Gastrocnemius medialis (tissue), 4 donors: ENCODE measurements around the gene CTCFL.

Source experiments
- CTCF ChIP-seq, 5 experiments: fragments of 450-650 bp in 3 of 5; fragments of 200-600 bp in 2 of 5; sonication (generic) in 2 of 5; IDR thresholded peaks in 4 of 5; conservative IDR thresholded peaks in 1 of 5; 1 replicate in 4 of 5; 2 replicates in 1 of 5; pipeline ENCODE4 v1.5.1; 2016 to 2019; ENCODE audit warnings: antibody characterized with exemption in 5 of 5, mild to moderate bottlenecking in 3 of 5, moderate library complexity in 3 of 5
- POLR2A ChIP-seq, 2 donors: fragments of 450-650 bp; IDR thresholded peaks; one replicate each; pipeline ENCODE4 v1.6.1; 2017; ENCODE audit warnings: antibody characterized with exemption in 2 of 2, mild to moderate bottlenecking in 2 of 2, moderate library complexity in 2 of 2

- TF ChIP-seq CTCF (IDR thresholded peaks at IDR 0.05 in 4 of 5, conservative IDR thresholded peaks at IDR 0.05 in 1 of 5) (no peak), POLR2A (IDR thresholded peaks at IDR 0.05) (no peak)
Observed at GRCh38 chr20:57470212-57470522, 54.8 kb downstream of the CTCFL start.
